Mesodermal cell (in vitro differentiated cells): Measurements from ENCODE around the gene SEMA5A.

Experiments
- H3K27ac ChIP-seq: 2 replicates; pipeline ENCODE4 v1.7.0; 2013; ENCODE audit warnings: mild to moderate bottlenecking, low read depth, low read length, moderate library complexity; ENCODE audit not compliant: severe bottlenecking
- H3K36me3 ChIP-seq: 2 replicates; pipeline ENCODE4 v1.7.1; 2013; ENCODE audit warnings: mild to moderate bottlenecking, low read length, moderate library complexity; ENCODE audit not compliant: control insufficient read depth, insufficient read depth
- H3K4me1 ChIP-seq: one replicate; pipeline ENCODE4 v1.7.1; 2013; ENCODE audit warnings: mild to moderate bottlenecking, low read length; ENCODE audit not compliant: insufficient read depth, control insufficient read depth, poor library complexity, severe bottlenecking
- H3K4me3 ChIP-seq: 2 replicates; pipeline ENCODE4 v1.7.0; 2013; ENCODE audit warnings: low read length, control low read depth, mild to moderate bottlenecking; ENCODE audit not compliant: insufficient read depth, poor library complexity, severe bottlenecking; ENCODE audit errors: extremely low read depth
- H3K9me3 ChIP-seq: 2 replicates; pipeline ENCODE4 v1.7.1; 2013; ENCODE audit warnings: mild to moderate bottlenecking, low read length, moderate library complexity; ENCODE audit not compliant: control insufficient read depth
- WGBS, 2 experiments: methylation state at CpG; one replicate each; pipeline ENCODE4 v1.1.5; 2013; ENCODE audit warnings: missing lambda C conversion rate in 2 of 2; ENCODE audit not compliant: insufficient coverage in 2 of 2; 5-methylcytosine and 5-hydroxymethylcytosine counted together

The SEMA5A gene

DNA sequence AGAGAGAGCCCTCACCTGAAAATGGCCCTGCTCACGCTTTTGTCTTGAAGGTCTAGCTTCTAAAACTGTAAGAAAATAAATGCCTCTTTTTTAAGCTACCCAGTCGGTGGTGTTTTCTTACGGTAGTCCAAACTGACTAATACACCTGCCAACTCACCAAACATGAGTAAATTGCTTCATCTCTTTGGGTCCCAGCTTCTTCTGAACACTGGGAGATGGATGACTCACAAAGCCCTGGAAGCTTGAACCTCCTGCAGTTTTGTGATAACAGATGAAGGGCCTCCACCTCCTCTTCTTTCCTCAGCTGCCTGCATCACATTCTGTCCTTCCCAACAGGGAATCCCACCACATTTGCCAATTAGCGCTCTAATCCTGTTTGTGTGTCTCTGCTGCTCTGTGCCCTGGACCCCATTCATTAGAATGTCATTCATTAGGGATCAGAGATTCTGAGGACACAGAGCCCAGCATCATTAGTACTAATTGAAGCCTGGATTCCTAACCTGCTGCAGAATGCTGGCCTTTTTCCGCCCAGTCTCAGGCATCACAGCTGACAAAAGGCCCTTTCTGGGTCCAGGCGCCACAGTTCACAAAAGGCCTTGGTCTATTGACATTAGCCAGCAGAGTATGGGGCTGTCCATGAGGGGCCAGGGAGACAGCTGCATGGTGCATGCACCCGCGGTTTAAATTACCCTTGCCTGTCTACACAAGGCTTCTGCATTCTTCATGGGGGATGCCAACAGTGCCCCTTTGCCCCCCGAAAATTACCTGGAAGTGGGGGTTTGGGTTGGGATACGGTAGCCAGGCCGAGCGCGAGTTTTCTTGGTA lies 349.3 kb downstream of the SEMA5A start:
- Histone ChIP-seq H3K27ac (no peak overlapping the region), H3K36me3 (peaks cover 43% of the 10 kb centered on the region), H3K9me3 (no peaks in the 10 kb centered on the region), H3K4me1 (peaks cover 9% of the 10 kb centered on the region), H3K4me3 (no peak overlapping the region)
- 91 to 95% methylated on average over 9 to 10 of the region's 13 CpGs for WGBS, 2 experiments

DNA sequence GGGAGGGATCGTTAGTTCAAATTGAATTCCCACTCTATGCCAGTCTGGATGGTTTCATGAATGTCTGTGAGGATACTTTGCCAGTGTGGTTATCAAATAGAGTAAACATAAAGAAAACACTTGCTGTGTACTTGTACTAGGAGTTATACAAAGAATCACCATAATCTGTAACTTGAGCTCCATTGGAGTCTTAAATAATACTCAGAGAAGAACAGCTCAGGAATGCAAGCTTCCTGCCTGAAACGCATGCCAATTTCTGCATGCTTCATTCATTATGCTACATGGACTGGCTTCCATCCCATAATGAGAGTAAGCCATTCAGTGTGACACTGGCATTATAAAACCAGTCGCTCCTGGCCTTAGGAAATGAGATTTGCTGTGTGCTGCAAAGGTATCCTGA lies 351.4 kb downstream of the SEMA5A start:
- Histone ChIP-seq H3K9me3 (no peaks in the 10 kb centered on the region), H3K27ac (no peak overlapping the region), H3K4me1 (peaks cover 9% of the 10 kb centered on the region), H3K36me3 (peaks cover 50% of the 10 kb centered on the region), H3K4me3 (no peak overlapping the region)
- WGBS, 2 experiments: 70 to 90% methylated on average over 1 to 2 of the region's 3 CpGs

- 100% methylated on average over 2 of the region's 2 CpGs for WGBS, 2 experiments
- H3K27ac ChIP-seq: no peak overlapping the region
- H3K4me1 ChIP-seq: peaks cover 10% of the 10 kb centered on the region
- H3K9me3 ChIP-seq: no peaks in the 10 kb centered on the region
- H3K36me3 ChIP-seq: peaks cover 51% of the 10 kb centered on the region
- no peak overlapping the region for H3K4me3 ChIP-seq
Measured at GRCh38 chr5:9192266-9192665, 353.6 kb downstream of the SEMA5A start.

DNA sequence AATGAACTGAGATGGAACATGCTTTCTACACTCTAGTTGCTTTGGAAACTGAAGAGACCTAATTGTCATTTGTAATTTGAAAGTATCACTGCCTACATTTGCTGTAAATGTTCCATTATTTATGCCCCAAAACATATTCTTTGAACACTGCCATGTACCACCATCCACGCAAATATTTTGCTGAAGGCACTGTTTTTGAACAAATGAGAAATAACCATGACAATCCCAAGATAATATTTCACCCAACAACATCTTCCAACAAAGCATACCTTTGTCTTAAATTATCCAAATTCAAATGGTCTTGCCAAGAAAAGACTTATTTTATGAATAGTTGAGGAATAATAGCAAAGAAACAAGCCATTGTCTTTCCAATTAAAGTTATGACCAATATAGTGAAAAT lies 356.2 kb downstream of the SEMA5A start:
- Histone ChIP-seq H3K4me3 (no peak overlapping the region), H3K9me3 (no peaks in the 10 kb centered on the region), H3K27ac (no peak overlapping the region), H3K36me3 (peaks cover 37% of the 10 kb centered on the region), H3K4me1 (peaks cover 5% of the 10 kb centered on the region)
- 89 to 100% methylated on average over 1 of the region's 1 CpG for WGBS, 2 experiments

DNA sequence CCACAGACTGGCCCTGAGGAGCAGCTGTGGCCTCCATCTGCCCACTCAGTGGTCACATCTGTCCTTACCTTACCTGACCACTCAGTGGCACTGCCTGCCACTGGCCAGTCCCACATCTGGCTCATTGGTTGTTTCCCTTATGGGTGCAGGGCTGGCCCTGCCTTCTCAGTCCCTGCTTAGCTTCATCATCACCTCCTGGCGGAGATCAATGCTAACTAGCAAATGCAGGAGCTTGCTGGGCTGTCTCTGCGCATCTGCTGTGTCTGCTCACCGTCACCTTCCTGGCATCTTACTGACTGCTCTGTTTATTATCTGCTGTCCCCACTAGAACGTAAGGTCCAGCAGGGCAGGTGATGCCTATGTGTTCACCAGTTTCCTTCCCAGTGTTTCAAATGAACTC lies 356.9 kb downstream of the SEMA5A start:
- peaks cover 5% of the 10 kb centered on the region for H3K4me1 ChIP-seq
- 94 to 100% methylated on average over 3 of the region's 4 CpGs for WGBS, 2 experiments
- H3K4me3 ChIP-seq: no peak overlapping the region
- H3K27ac ChIP-seq: no peak overlapping the region
- H3K9me3 ChIP-seq: no peaks in the 10 kb centered on the region
- peaks cover 42% of the 10 kb centered on the region for H3K36me3 ChIP-seq

- H3K4me3 ChIP-seq: no peak overlapping the region
- peaks cover 42% of the 10 kb centered on the region for H3K36me3 ChIP-seq
- peaks cover 5% of the 10 kb centered on the region for H3K4me1 ChIP-seq
- no peak overlapping the region for H3K27ac ChIP-seq
- 76 to 81% methylated on average over 3 to 5 of the region's 5 CpGs for WGBS, 2 experiments
- H3K9me3 ChIP-seq: no peaks in the 10 kb centered on the region
Measured at GRCh38 chr5:9188131-9188530, 357.7 kb downstream of the SEMA5A start.

DNA sequence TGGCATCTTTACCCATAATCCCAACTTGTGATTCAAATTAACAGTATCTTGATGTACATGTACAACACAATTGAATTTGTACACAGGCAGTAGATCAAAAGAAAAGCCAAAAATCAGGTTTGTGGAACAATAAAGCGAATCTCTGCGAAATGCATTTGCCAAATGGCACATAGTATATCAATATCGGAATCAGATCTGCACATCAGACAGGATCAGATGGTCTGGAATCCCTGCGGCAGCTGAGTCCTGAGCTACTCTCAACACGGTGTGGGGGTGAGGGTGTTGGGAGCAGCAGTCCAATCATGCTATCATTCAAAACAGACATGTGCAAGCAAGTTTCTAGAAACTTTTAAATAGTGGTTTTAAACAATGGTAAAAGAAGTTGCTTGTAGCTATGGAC lies 358.3 kb downstream of the SEMA5A start:
- 94 to 100% methylated on average over 3 to 4 of the region's 5 CpGs for WGBS, 2 experiments
- no peak overlapping the region for H3K27ac ChIP-seq
- peaks cover 5% of the 10 kb centered on the region for H3K4me1 ChIP-seq
- H3K9me3 ChIP-seq: no peaks in the 10 kb centered on the region
- H3K36me3 ChIP-seq: peaks cover 41% of the 10 kb centered on the region
- no peak overlapping the region for H3K4me3 ChIP-seq

DNA sequence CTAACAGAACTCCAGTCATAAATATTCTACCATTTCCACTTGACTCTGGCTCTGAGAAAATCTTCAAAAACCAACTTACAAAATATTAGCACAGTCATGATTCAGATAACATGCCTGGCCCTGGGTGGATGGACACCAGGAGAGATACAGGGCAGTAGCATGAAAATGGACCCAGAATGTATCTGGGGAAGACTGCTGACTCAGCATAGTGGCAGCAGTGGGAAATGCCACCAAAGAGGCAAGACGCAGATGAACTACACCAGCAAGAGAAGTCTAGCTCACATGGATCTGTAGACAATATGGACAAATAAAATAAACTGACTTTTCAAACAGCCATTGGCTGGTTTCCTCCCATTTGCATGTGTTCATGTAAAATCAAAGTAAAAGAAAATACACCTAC lies 359.8 kb downstream of the SEMA5A start:
- Histone ChIP-seq H3K27ac (no peak overlapping the region), H3K4me1 (peaks cover 5% of the 10 kb centered on the region), H3K9me3 (no peaks in the 10 kb centered on the region), H3K4me3 (no peak overlapping the region), H3K36me3 (peaks cover 37% of the 10 kb centered on the region)
- WGBS, 2 experiments: 80% methylated on average over 1 of the region's 1 CpG; no CpG with 5 or more reads in 1 of the 2 experiments

GRCh38 chr5:9183992-9184391 lies 361.9 kb downstream of the SEMA5A start:
- H3K4me1 ChIP-seq: peaks cover 3% of the 10 kb centered on the region
- no peak overlapping the region for H3K27ac ChIP-seq
- H3K4me3 ChIP-seq: no peak overlapping the region
- peaks cover 25% of the 10 kb centered on the region for H3K36me3 ChIP-seq
- no peaks in the 10 kb centered on the region for H3K9me3 ChIP-seq

DNA sequence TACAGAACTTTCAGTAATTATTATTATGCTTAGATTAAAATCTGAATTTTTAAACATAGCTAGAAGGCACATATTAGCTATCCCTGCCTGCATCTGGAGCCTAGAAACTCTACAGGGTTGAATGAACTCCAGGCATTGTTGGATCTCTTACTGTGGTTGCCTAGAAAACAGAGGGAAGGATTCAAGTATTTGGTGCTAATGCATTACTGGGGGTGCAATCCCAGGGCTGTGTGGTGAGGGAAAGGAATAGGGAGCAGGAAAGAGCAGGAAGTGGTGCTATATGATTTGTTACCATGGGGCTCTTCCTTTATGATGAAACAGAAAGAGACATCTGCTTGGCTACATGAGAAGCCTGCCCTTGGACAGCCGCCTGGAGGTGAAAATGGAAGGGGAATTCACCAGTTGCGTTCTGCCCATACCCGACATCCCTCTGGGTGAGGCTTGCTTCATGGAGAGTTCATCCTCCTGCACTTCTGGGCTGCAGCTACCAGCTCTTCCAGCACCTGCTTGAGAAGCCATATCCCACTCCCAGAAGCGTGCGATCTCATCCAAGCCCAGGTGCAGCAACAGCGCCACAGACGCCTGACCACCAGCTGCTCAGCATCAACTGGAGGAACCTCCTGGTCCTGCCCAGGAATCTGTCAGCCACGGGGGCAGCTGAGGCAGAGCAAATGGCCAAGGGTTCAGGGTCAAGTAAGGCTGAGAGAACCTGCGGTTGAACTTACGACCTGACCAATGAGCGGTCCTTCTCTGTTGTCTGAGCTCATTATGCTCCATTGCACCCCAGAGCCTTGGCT lies 362.8 kb downstream of the SEMA5A start:
- H3K4me1 ChIP-seq: no peaks in the 10 kb centered on the region
- peaks cover 22% of the 10 kb centered on the region for H3K36me3 ChIP-seq
- no peaks in the 10 kb centered on the region for H3K9me3 ChIP-seq
- no peak overlapping the region for H3K27ac ChIP-seq
- WGBS, 2 experiments: 94 to 98% methylated on average over 11 of the region's 11 CpGs
- no peak overlapping the region for H3K4me3 ChIP-seq

- H3K27ac ChIP-seq: no peak overlapping the region
- peaks cover 22% of the 10 kb centered on the region for H3K36me3 ChIP-seq
- no peak overlapping the region for H3K4me3 ChIP-seq
- H3K4me1 ChIP-seq: peaks cover 3% of the 10 kb centered on the region
- no peaks in the 10 kb centered on the region for H3K9me3 ChIP-seq
Measured at GRCh38 chr5:9176641-9177040, 369.2 kb downstream of the SEMA5A start.
